H1 (cell line): ENCODE results near the gene NUP98. TPM values are rescaled to one million over a fixed set of nuclear protein-coding genes. Genes with fewer than 3 reads are reported as not detected.

Source experiments
- CTCF ChIA-PET: fragments of 300-600 bp; sonication (Branson Sonifier 250); formaldehyde crosslinking; loops from one replicate; lab custom pipeline; 2021; ENCODE audit not compliant: partially characterized antibody; lab: Charles Lee
- POLR2A ChIA-PET: fragments of 300-600 bp; sonication (Branson Sonifier 250); formaldehyde crosslinking; loops from one replicate; lab custom pipeline; 2021; ENCODE audit warnings: inconsistent platforms; ENCODE audit not compliant: partially characterized antibody; lab: Charles Lee
- DNase-seq, 2 experiments: peaks; one replicate each; pipeline versions ENCODE4 v3.0.0 to v3.0.0-alpha.2; 2010 to 2022; ENCODE audit warnings: low spot score in 2 of 2, low read depth in 1 of 2, mixed read lengths in 1 of 2
- FAIRE-seq: peaks from 2 replicates; lab custom pipeline; 2011; peaks lifted over from hg19 to GRCh38; lab: Jason Lieb, UNC
- H2AFZ ChIP-seq: 2 replicates; pipeline ENCODE4 v1.8.1; 2012; ENCODE audit warnings: low read length, inconsistent platforms
- H2AK5ac ChIP-seq: 2 replicates; pipeline ENCODE4 v1.6.1; 2013; ENCODE audit warnings: low read depth, low read length
- H2BK120ac ChIP-seq: replicated peaks from 2 replicates; pipeline ENCODE3; 2013; ENCODE audit warnings: low read depth, low read length, inconsistent platforms
- H2BK12ac ChIP-seq: 2 replicates; pipeline ENCODE4 v1.6.1; 2013; ENCODE audit warnings: low read depth, low read length
- H2BK15ac ChIP-seq: 2 replicates; pipeline ENCODE4 v1.6.1; 2013; ENCODE audit warnings: low read length
- H2BK20ac ChIP-seq: 2 replicates; pipeline ENCODE4 v1.6.1; 2013; ENCODE audit warnings: low read length
- H2BK5ac ChIP-seq: 2 replicates; pipeline ENCODE4 v1.6.1; 2013; ENCODE audit warnings: low read depth, low read length
- H3K14ac ChIP-seq: 2 replicates; pipeline ENCODE4 v1.6.1; 2013; ENCODE audit warnings: inconsistent platforms; ENCODE audit not compliant: insufficient read length
- H3K18ac ChIP-seq: 2 replicates; pipeline ENCODE4 v1.6.1; 2013; ENCODE audit warnings: low read length; ENCODE audit errors: extremely low read depth
- H3K23ac ChIP-seq: 2 replicates; pipeline ENCODE4 v1.6.1; 2013; ENCODE audit warnings: inconsistent platforms; ENCODE audit not compliant: insufficient read length
- H3K23me2 ChIP-seq: 2 replicates; pipeline ENCODE4 v1.6.1; 2013; ENCODE audit warnings: low read depth, low read length
- H3K27ac ChIP-seq: 2 replicates; pipeline ENCODE4 v1.6.1; 2011; ENCODE audit warnings: low read depth, low read length, inconsistent platforms
- H3K27me3 ChIP-seq, 4 experiments: replicated peaks in 1 of 4; 1 replicate in 1 of 4; 2 replicates in 3 of 4; pipeline versions ENCODE4 v1.6.1 to v1.8.1; 2011 to 2013; ENCODE audit warnings: low read length in 3 of 4, mild to moderate bottlenecking in 3 of 4, inconsistent platforms in 2 of 4, mixed read lengths in 2 of 4, moderate library complexity in 1 of 4; ENCODE audit not compliant: control insufficient read depth in 3 of 4, insufficient read depth in 3 of 4; ENCODE audit errors: extremely low read depth in 1 of 4
- H3K36me3 ChIP-seq, 4 experiments: 2 replicates each; pipeline versions ENCODE4 v1.6.1 to v1.8.1; 2011 to 2013; ENCODE audit warnings: mild to moderate bottlenecking in 4 of 4, low read length in 3 of 4, moderate library complexity in 2 of 4, control low read depth in 1 of 4, inconsistent platforms in 1 of 4; ENCODE audit not compliant: insufficient read depth in 4 of 4, control insufficient read depth in 2 of 4
- H3K4ac ChIP-seq: replicated peaks from 2 replicates; pipeline ENCODE3; 2013; ENCODE audit warnings: low read length, low read depth, mixed read lengths, inconsistent platforms; ENCODE audit not compliant: insufficient read length
- H3K4me1 ChIP-seq, 4 experiments: replicated peaks in 1 of 4; 1 replicate in 1 of 4; 2 replicates in 3 of 4; pipeline versions ENCODE4 v1.6.1 to v1.8.1; 2011 to 2013; ENCODE audit warnings: low read length in 3 of 4, inconsistent platforms in 2 of 4, mixed read lengths in 1 of 4; ENCODE audit not compliant: insufficient read depth in 4 of 4, control insufficient read depth in 3 of 4
- H3K4me2 ChIP-seq, 2 experiments: 2 replicates each; pipeline versions ENCODE4 v1.6.1 to v1.8.1; 2011 to 2013; ENCODE audit warnings: low read depth in 2 of 2, low read length in 2 of 2, control low read depth in 1 of 2, inconsistent platforms in 1 of 2, mild to moderate bottlenecking in 1 of 2; ENCODE audit not compliant: insufficient read depth in 1 of 2
- H3K4me3 ChIP-seq, 4 experiments: fragments of 200-600, 300-600 bp in 1 of 4; sonication (generic), shearing (Covaris generic), sonication (Bioruptor Twin) in 1 of 4; 2 replicates each; pipeline versions ENCODE4 v1.5.1 to v1.8.1; 2011 to 2016; ENCODE audit warnings: low read length in 4 of 4, low read depth in 3 of 4, control low read depth in 2 of 4, inconsistent platforms in 2 of 4, mild to moderate bottlenecking in 2 of 4, mixed read lengths in 1 of 4, moderate library complexity in 1 of 4; ENCODE audit not compliant: insufficient read depth in 2 of 4; ENCODE audit errors: extremely low read depth in 1 of 4
- H3K56ac ChIP-seq: replicated peaks from 2 replicates; pipeline ENCODE3; 2013; ENCODE audit warnings: low read depth, mild to moderate bottlenecking, mixed read lengths, low read length, inconsistent platforms; ENCODE audit not compliant: insufficient read length
- H3K79me1 ChIP-seq: 2 replicates; pipeline ENCODE4 v1.6.1; 2013; ENCODE audit warnings: low read depth, low read length, control low read depth
- H3K79me2 ChIP-seq, 2 experiments: 2 replicates each; pipeline versions ENCODE4 v1.6.1 to v1.8.1; 2012 to 2013; ENCODE audit warnings: low read length in 2 of 2, mild to moderate bottlenecking in 2 of 2, inconsistent platforms in 1 of 2; ENCODE audit not compliant: insufficient read depth in 2 of 2, control insufficient read depth in 1 of 2
- H3K9ac ChIP-seq, 4 experiments: replicated peaks in 1 of 4; 1 replicate in 1 of 4; 2 replicates in 3 of 4; pipeline versions ENCODE4 v1.6.1 to v1.8.1; 2011 to 2013; ENCODE audit warnings: low read depth in 3 of 4, low read length in 3 of 4, control low read depth in 2 of 4, mild to moderate bottlenecking in 2 of 4, moderate library complexity in 2 of 4, inconsistent platforms in 1 of 4; ENCODE audit errors: extremely low read depth in 1 of 4
- H3K9me3 ChIP-seq, 2 experiments: 2 replicates each; pipeline versions ENCODE4 v1.6.1 to v1.8.1; 2012 to 2013; ENCODE audit warnings: mild to moderate bottlenecking in 2 of 2, moderate library complexity in 2 of 2, control low read depth in 1 of 2, inconsistent platforms in 1 of 2, low read depth in 1 of 2, low read length in 1 of 2, mixed read lengths in 1 of 2; ENCODE audit not compliant: insufficient read depth in 2 of 2
- H4K20me1 ChIP-seq, 2 experiments: replicated peaks in 1 of 2; 2 replicates each; pipeline versions ENCODE3 to v1.8.1; 2011 to 2013; ENCODE audit warnings: inconsistent platforms in 2 of 2, low read length in 2 of 2, mild to moderate bottlenecking in 1 of 2; ENCODE audit not compliant: insufficient read depth in 2 of 2, control insufficient read depth in 1 of 2
- H4K5ac ChIP-seq: 2 replicates; pipeline ENCODE4 v1.6.1; 2013; ENCODE audit warnings: low read length, low read depth, mixed read lengths, inconsistent platforms; ENCODE audit not compliant: insufficient read length
- H4K8ac ChIP-seq: 2 replicates; pipeline ENCODE4 v1.8.0; 2013; ENCODE audit warnings: mild to moderate bottlenecking, moderate library complexity, low read length, inconsistent platforms; ENCODE audit not compliant: insufficient read depth; ENCODE audit errors: extremely low read depth
- H4K91ac ChIP-seq: replicated peaks from 2 replicates; pipeline ENCODE3; 2013; ENCODE audit warnings: low read length, mixed read lengths, inconsistent platforms; ENCODE audit not compliant: insufficient read length
- BCL11A ChIP-seq, 2 experiments: IDR thresholded peaks; one replicate each; pipeline ENCODE4 v1.6.1; 2011; ENCODE audit warnings: low read depth in 2 of 2, low read length in 2 of 2, mild to moderate bottlenecking in 2 of 2
- MAFK ChIP-seq: IDR thresholded peaks from 2 replicates; pipeline ENCODE4 v1.6.1; 2012; ENCODE audit warnings: low read depth, mild to moderate bottlenecking, improper control_type of control experiment, low read length
- PHF8 ChIP-seq: fragments of 200-600 bp; sonication (generic); conservative IDR thresholded peaks from 2 replicates; pipeline ENCODE4 v1.7.1; 2012; ENCODE audit warnings: low read depth, mild to moderate bottlenecking, inconsistent platforms, low read length, moderate library complexity
- SIRT6 ChIP-seq: IDR thresholded peaks from one replicate; pipeline ENCODE4 v1.7.1; 2012; ENCODE audit warnings: low read length, inconsistent platforms
- SP4 ChIP-seq: IDR thresholded peaks from 2 replicates; pipeline ENCODE4 v1.6.1; 2012; ENCODE audit warnings: low read length, inconsistent platforms
- TBP ChIP-seq: IDR thresholded peaks from 2 replicates; pipeline ENCODE4 v1.6.1; 2011; ENCODE audit warnings: low read depth, low read length, improper control_type of control experiment
- ZNF274 ChIP-seq: IDR thresholded peaks from 2 replicates; pipeline ENCODE4 v1.7.0; 2012; ENCODE audit warnings: low read length, borderline replicate concordance; ENCODE audit errors: extremely low read depth
- WGBS, 2 experiments: shearing (Covaris generic) in 1 of 2; methylation state at CpG; one replicate each; pipeline versions ENCODE4 v1.1.6 to v1.1.7; 2013 to 2015; ENCODE audit warnings: low lambda C conversion rate in 2 of 2, mixed read lengths in 2 of 2, inconsistent platforms in 1 of 2, low coverage in 1 of 2, missing lambda C conversion rate in 1 of 2; ENCODE audit not compliant: insufficient replicate concordance in 2 of 2, insufficient coverage in 1 of 2, insufficient read length in 1 of 2; ENCODE audit errors: extremely low coverage in 1 of 2, missing lambda C conversion rate in 1 of 2; 5-methylcytosine and 5-hydroxymethylcytosine counted together
- polyA plus RNA-seq, 7 experiments: library from polyadenylated mRNA; depleted of rRNA in 3 of 7; stranded (reverse) in 5 of 7; unstranded in 2 of 7; fragments of >200 nt in 5 of 7; fragments of 200-250 nt in 2 of 7; gene quantifications; 1 replicate in 5 of 7; 2 replicates in 1 of 7; 4 replicates in 1 of 7; pipeline versions ENCODE4 v1.2.1 to v1.2.3, GENCODE V29; 2011 to 2013; ENCODE audit warnings: missing spikeins in 2 of 7, mixed read lengths in 2 of 7
- total RNA-seq: library from RNA; stranded (reverse); fragmentation: NEBNext Ultra II Directional; extraction: Animal tissue kit (Norgen Biotek cat#: 25700); gene quantifications from 2 replicates; pipeline ENCODE4 v1.2.1, GENCODE V29; 2021
- TF ChIP-seq, protein P1 (sequence below): IDR thresholded peaks from 2 replicates; pipeline ENCODE4 v1.6.1; 2012; ENCODE audit warnings: inconsistent platforms

Gene NUP98
- total and polyA plus RNA-seq, 2 of the 8 experiments (the other 6 are each of a cell fraction or from before 2014, with no cell fraction given), result 98.6 to 261 TPM

DNA sequence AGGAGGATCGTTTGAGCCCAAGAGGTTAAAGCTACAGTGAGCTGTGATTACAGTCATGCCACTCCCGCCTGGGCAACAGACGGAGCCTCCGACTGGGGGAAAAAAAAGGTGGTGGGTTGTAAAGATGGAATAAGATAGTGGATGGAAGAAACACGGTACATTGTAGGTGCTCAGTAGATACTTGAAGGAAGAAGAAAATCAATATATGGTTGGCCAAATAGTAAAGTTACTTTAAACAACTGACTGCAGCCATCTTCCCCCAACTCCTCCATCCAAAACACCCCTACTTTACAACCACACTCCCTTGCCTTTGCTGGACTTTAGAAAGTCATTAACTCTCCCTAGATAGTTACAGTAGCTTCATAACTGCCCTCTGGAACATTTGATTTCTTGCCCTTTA lies 2.5 kb upstream of the NUP98 start:
- Histone ChIP-seq H2BK20ac (no peak overlapping the region), H3K9me3 (no peaks in the 10 kb centered on the region), H3K14ac (no peak overlapping the region), H4K20me1 (peaks cover 12% of the 10 kb centered on the region in 2 experiments), H3K36me3 (no peaks in the 10 kb centered on the region), H3K23me2 (peaks cover 8% of the 10 kb centered on the region), H3K27me3 (no peaks in the 10 kb centered on the region), H3K79me2 (peaks cover 19 to 24% of the 10 kb centered on the region in 2 experiments), H3K18ac (no peak overlapping the region), H2BK5ac (no peak overlapping the region; the same call in 1 of the 2 replicates), H2BK15ac (no peak overlapping the region), H3K4ac (no peak overlapping the region), H3K79me1 (peaks cover 4% of the 10 kb centered on the region; the same call in 1 of the 2 replicates), H3K4me1 (peaks cover 0 to 5% (median 2%) of the 10 kb centered on the region in 4 experiments; a peak in 1 of 7 replicates), H2BK120ac (no peak overlapping the region), H3K27ac (no peak overlapping the region), H3K4me2 (no peak overlapping the region), H4K91ac (no peak overlapping the region), H3K56ac (no peak overlapping the region), H2AFZ (no peak overlapping the region), H2AK5ac (no peak overlapping the region), H4K5ac (no peak overlapping the region), H3K9ac (no peak overlapping the region), H4K8ac (no peak overlapping the region), H3K23ac (no peak overlapping the region), H2BK12ac (no peak overlapping the region), H3K4me3 (no peak overlapping the region)
- FAIRE-seq (no peak), DNase-seq (no peak)
- CTCF ChIA-PET, result interaction anchor here (0.5 to 7.8 kb wide), 2 partner anchors 8 to 9 kb away, joined by 3 to 81 read pairs; partner anchors contain the start of gene PGAP2
- POLR2A ChIA-PET, result interaction anchor here (1.6 to 4.0 kb wide), 2 partner anchors 9 to 17 kb away, joined by 3 to 18 read pairs; partner anchors contain the start of gene PGAP2
- 91 to 100% methylated on average over 1 to 4 of the region's 5 CpGs for WGBS, 2 experiments
- TF ChIP-seq ZNF274 (no peak), BCL11A (IDR thresholded peaks at IDR 0.05; ENCODE audit: low read depth in 2 of 2, low read length in 2 of 2) (no peak), SP4 (no peak), PHF8 (no peak), SIRT6 (no peak), MAFK (no peak), TBP (no peak)
- TF ChIP-seq, protein P1, sequence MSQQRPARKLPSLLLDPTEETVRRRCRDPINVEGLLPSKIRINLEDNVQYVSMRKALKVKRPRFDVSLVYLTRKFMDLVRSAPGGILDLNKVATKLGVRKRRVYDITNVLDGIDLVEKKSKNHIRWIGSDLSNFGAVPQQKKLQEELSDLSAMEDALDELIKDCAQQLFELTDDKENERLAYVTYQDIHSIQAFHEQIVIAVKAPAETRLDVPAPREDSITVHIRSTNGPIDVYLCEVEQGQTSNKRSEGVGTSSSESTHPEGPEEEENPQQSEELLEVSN, result no peak
